ENCODE measurements around the gene RANBP9.

Gene RANBP9

GRCh38 chr6:13574571-13575376 is 136.9 kb downstream of the RANBP9 start, which contains the start of gene SIRT5:
Gene SIRT5, plus strand, starts transcription at chr6:13574601. Its CDS starts 9,510 bp downstream, at chr6:13584111.
- intact Hi-C loops (cut with DNase I): loop anchor here (1.0 to 10.0 kb wide), 5 partner anchors 40 to 238 kb away; partner anchors contain the start of genes GFOD1, NOL7 and RANBP9
- DNase-seq: peak; percentile 60 to 95 (median 70)

DNA sequence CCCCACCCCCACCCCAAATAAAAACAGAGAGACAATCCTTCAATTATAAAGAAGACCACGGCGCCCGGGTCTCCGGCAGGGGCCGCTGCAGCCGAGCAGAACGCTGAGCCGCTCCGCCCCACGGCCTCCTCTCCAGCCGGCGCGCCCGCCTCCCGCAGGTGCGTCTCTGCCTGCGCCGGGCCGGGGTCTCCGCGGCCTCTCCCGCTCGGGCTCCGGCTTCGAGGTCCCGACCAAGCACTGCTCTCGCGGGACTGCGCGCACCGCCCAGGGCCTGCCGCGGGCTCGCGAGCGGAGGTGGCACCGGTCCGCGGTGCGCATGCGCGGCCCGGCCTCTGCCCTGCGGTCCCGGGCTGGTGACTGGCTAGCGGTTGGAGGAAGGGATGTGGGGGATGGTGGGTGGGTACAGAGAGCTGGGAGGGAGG is 137.5 kb downstream of the RANBP9 start:
- intact Hi-C loops (cut with DNase I): loop anchor here (1.0 to 10.0 kb wide), 4 partner anchors 41 to 138 kb away; partner anchors contain the start of genes GFOD1, NOL7 and RANBP9
- DNase-seq: peak; percentile 78 to 98 (median 85)

DNA sequence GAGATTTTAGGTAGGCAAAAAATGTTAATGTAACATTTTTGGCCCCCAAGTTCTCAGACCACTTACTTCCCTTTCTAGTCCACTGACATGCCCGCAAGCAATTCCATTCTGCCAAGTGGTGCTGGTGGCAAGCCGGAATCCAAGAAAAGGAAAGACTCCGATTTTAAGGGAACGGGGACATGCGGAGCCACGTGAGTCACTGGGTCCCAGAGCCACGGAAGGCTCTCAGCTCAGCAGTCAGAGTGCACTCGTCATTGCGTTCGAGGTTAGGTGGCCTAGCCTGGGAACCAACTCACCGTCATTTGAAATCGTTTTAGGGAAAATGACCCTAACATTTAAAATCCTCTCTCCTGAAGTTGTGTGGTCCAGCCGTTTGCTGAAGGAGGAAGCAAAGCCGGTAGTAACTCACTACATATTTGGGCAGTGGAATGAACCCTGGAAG is 137.9 kb downstream of the RANBP9 start:
- peak in 7 of 10 donors; percentile 28 to 86 (median 48) for DNase-seq
- intact Hi-C loops (cut with DNase I): loop anchor here (1.0 to 10.0 kb wide), 4 partner anchors 41 to 139 kb away; partner anchors contain the start of genes GFOD1, NOL7 and RANBP9

DNA sequence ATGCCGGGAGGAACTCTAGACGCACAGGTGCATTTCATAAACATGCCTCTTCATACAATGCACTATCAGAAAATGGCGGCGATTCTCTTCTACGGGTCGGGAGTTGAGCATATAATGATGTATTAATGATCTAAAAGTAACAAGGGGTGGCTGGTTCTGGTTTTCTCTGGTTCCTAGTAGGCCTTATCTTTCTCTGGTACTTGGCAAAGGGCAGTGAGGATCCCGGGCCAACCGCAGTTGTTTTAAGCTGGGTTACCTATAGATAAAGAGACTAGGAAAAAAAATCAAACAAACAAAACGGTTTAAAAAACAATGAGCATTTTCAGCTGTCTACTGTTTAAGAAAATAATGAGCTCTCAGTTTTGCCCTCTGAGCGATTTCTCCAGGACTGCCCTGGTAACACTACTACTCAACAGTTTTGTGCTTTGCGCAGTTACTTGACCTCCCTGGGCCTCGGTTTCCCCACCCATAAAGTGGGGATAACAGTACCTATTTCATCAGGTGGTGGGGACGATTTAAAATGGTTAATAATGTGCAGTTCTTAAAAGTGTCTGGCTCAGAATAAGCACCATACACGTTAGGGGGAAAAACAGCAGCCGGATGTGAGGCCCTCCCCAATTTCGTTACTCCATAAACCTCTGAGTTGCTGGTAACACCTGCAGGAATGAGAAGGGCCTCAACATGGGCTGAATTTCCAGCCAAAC is 138.5 kb downstream of the RANBP9 start:
- DNase-seq: no peak
- intact Hi-C loops (cut with DNase I): loop anchor here (5.0 to 10.0 kb wide), 2 partner anchors 118 to 139 kb away; partner anchors contain the start of gene RANBP9

DNA sequence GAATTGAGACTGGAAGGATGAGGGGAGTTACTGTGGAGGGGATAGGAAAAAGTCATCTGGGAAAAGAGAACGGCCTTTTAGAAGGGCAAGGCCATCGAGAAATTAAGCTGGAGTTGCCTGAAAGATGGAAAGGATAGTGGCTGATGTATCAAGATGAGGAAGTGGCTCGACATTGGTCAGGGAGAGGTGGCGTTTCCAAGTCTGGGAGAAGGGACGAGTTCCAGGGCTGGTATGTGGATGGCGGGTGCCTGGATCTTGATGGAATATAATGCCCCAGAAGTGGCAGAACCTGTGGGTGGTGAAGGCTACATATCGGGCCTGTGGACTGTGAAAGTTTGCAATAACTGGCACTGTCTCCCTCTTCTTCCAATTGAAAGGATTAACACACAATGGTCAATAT is 139.4 kb downstream of the RANBP9 start:
- intact Hi-C loops (cut with DNase I): loop anchor here (5.0 to 10.0 kb wide), 2 partner anchors 117 to 140 kb away; partner anchors contain the start of gene RANBP9
- no peak for DNase-seq

All from posterior cingulate gyrus (tissue), 11 donors.